Transverse colon (tissue), 4 donors: ENCODE data around the gene BTBD19.

Experiments
- CTCF ChIP-seq, 5 experiments: fragments of 200-600 bp in 3 of 5; fragments of 450-650 bp in 2 of 5; sonication (generic) in 3 of 5; IDR thresholded peaks; 1 replicate in 2 of 5; 2 replicates in 3 of 5; pipeline ENCODE4 v1.5.1; 2016 to 2017; ENCODE audit warnings: antibody characterized with exemption in 5 of 5, inconsistent platforms in 3 of 5, mild to moderate bottlenecking in 2 of 5, moderate library complexity in 1 of 5
- EP300 ChIP-seq: sonication (generic); formaldehyde crosslinking; IDR thresholded peaks from one replicate; pipeline ENCODE4 v1.6.1; 2017; ENCODE audit warnings: antibody characterized with exemption, low read depth
- POLR2A ChIP-seq: fragments of 450-650 bp; IDR thresholded peaks from one replicate; pipeline ENCODE4 v1.6.1; 2016; ENCODE audit warnings: antibody characterized with exemption, mild to moderate bottlenecking, moderate library complexity
- POLR2AphosphoS5 ChIP-seq, 3 donors: sonication (generic); formaldehyde crosslinking; IDR thresholded peaks; one replicate each; pipeline ENCODE4 v1.6.1; 2016; ENCODE audit warnings: antibody characterized with exemption in 3 of 3

GRCh38 chr1:44784094-44785028 is 24.0 kb upstream of the BTBD19 start:
- TF ChIP-seq CTCF (IDR thresholded peaks at IDR 0.05) (no peak), POLR2AphosphoS5 (IDR thresholded peaks at IDR 0.05) (no peak), POLR2A (no peak), EP300 (no peak)
